SK-N-SH (cell line): Measurements from ENCODE around the gene TMEM52B. TPM values are rescaled to one million over a fixed set of nuclear protein-coding genes. Genes with fewer than 3 reads are reported as not detected.

Experiments
- CTCF ChIA-PET: fragments of 300-600, 350-600 bp; formaldehyde crosslinking; extraction: SDS; loops from one replicate; lab custom pipeline; 2021; lab: Yijun Ruan, JAX
- POLR2A ChIA-PET: fragments of 350-600 bp; sonication (Branson Sonifier 250); formaldehyde crosslinking; extraction: SDS; loops from one replicate; lab custom pipeline; 2020; ENCODE audit warnings: antibody characterized with exemption, inconsistent platforms; lab: Yijun Ruan, JAX
- DNase-seq: peaks from one replicate; pipeline ENCODE4 v3.0.0; 2012
- H2AFZ ChIP-seq: fragments of 200-600 bp; sonication (generic); 2 replicates; pipeline ENCODE4 v1.8.1; 2016; ENCODE audit warnings: antibody characterized with exemption, mild to moderate bottlenecking, low read depth
- H3F3A ChIP-seq: fragments of 200-600 bp; sonication (generic); replicated peaks from 2 replicates; pipeline ENCODE3; 2016; ENCODE audit warnings: antibody characterized with exemption, mild to moderate bottlenecking; ENCODE audit not compliant: insufficient read depth
- H3K27ac ChIP-seq, 2 experiments: fragments of 200-500 bp in 1 of 2; fragments of 200-600 bp in 1 of 2; sonication (Bioruptor generic) in 1 of 2; sonication (generic), shearing (Covaris generic) in 1 of 2; 2 replicates each; pipeline versions ENCODE4 v1.5.1 to v1.6.1; 2014 to 2016; ENCODE audit warnings: low read depth in 2 of 2, inconsistent platforms in 1 of 2, low read length in 1 of 2, mild to moderate bottlenecking in 1 of 2, mixed read lengths in 1 of 2
- H3K27me3 ChIP-seq: fragments of 200-600 bp; sonication (generic), shearing (Covaris generic); 2 replicates; pipeline ENCODE4 v1.6.1; 2016; ENCODE audit warnings: mixed run types; ENCODE audit not compliant: insufficient read depth
- H3K36me3 ChIP-seq, 2 experiments: fragments of 200-500 bp in 1 of 2; fragments of 200-600 bp in 1 of 2; sonication (Bioruptor generic) in 1 of 2; sonication (generic) in 1 of 2; replicated peaks in 1 of 2; 2 replicates each; pipeline versions ENCODE3 to v1.5.1; 2014 to 2016; ENCODE audit warnings: low read length in 1 of 2, mild to moderate bottlenecking in 1 of 2; ENCODE audit not compliant: insufficient read depth in 2 of 2, control insufficient read depth in 1 of 2
- H3K4me1 ChIP-seq, 2 experiments: fragments of 200-500 bp in 1 of 2; fragments of 200-600 bp in 1 of 2; sonication (Bioruptor generic) in 1 of 2; sonication (generic), shearing (Covaris generic) in 1 of 2; 2 replicates each; pipeline versions ENCODE4 v1.5.1 to v1.6.1; 2014 to 2016; ENCODE audit warnings: low read depth in 1 of 2, low read length in 1 of 2, mixed run types in 1 of 2; ENCODE audit not compliant: insufficient read depth in 2 of 2, control insufficient read depth in 1 of 2
- H3K4me2 ChIP-seq: fragments of 200-600 bp; sonication (generic), shearing (Covaris generic); 2 replicates; pipeline ENCODE4 v1.6.1; 2017; ENCODE audit warnings: mixed run types
- H3K4me3 ChIP-seq, 2 experiments: fragments of 200-500 bp in 1 of 2; fragments of 200-600 bp in 1 of 2; sonication (Bioruptor generic) in 1 of 2; sonication (generic), shearing (Covaris generic) in 1 of 2; 2 replicates each; pipeline versions ENCODE4 v1.5.1 to v1.8.1; 2014 to 2016; ENCODE audit warnings: low read depth in 2 of 2, inconsistent platforms in 1 of 2, low read length in 1 of 2, mild to moderate bottlenecking in 1 of 2, mixed read lengths in 1 of 2, moderate library complexity in 1 of 2
- H3K79me2 ChIP-seq: fragments of 200-600 bp; sonication (generic); 2 replicates; pipeline ENCODE4 v1.8.1; 2017; ENCODE audit warnings: mild to moderate bottlenecking; ENCODE audit not compliant: insufficient read depth
- H3K9ac ChIP-seq: fragments of 200-600 bp; sonication (generic); 2 replicates; pipeline ENCODE4 v1.6.1; 2017; ENCODE audit warnings: mixed run types
- H3K9me2 ChIP-seq: fragments of 200-600 bp; sonication (generic); 2 replicates; pipeline ENCODE4 v1.6.1; 2017; ENCODE audit warnings: mixed run types
- H3K9me3 ChIP-seq: fragments of 200-600 bp; sonication (generic); 2 replicates; pipeline ENCODE4 v1.6.1; 2017; ENCODE audit warnings: mixed run types, mild to moderate bottlenecking, moderate library complexity
- H4K20me1 ChIP-seq: fragments of 200-600 bp; sonication (generic); 2 replicates; pipeline ENCODE4 v1.6.1; 2017; ENCODE audit warnings: mild to moderate bottlenecking, mixed run types; ENCODE audit not compliant: insufficient read depth
- FOSL2 ChIP-seq: IDR thresholded peaks from 2 replicates; pipeline ENCODE4 v1.4.0; 2012; ENCODE audit warnings: low read depth, mild to moderate bottlenecking, moderate library complexity, borderline replicate concordance
- MAX ChIP-seq: IDR thresholded peaks from 2 replicates; pipeline ENCODE4 v1.4.0; 2012; ENCODE audit warnings: low read depth
- MXI1 ChIP-seq: IDR thresholded peaks from 2 replicates; pipeline ENCODE4 v1.6.1; 2012; ENCODE audit warnings: mild to moderate bottlenecking, low read depth, low read length, improper control_type of control experiment
- POLR2AphosphoS5 ChIP-seq: IDR thresholded peaks from 2 replicates; pipeline ENCODE4 v1.6.1; 2012; ENCODE audit warnings: low read depth, low read length
- RCOR1 ChIP-seq: fragments of 150-350 bp; IDR thresholded peaks from 2 replicates; pipeline ENCODE4 v1.6.1; 2017; ENCODE audit warnings: antibody characterized with exemption, low read length
- RFX5 ChIP-seq: IDR thresholded peaks from 2 replicates; pipeline ENCODE4 v1.6.1; 2012; ENCODE audit warnings: mild to moderate bottlenecking, improper control_type of control experiment, low read length
- RXRA ChIP-seq: IDR thresholded peaks from 2 replicates; pipeline ENCODE4 v1.4.0; 2012; ENCODE audit warnings: low read depth, mild to moderate bottlenecking, borderline replicate concordance
- SIN3A ChIP-seq: IDR thresholded peaks from 2 replicates; pipeline ENCODE4 v1.6.1; 2012; ENCODE audit warnings: low read depth, mild to moderate bottlenecking, low read length, moderate library complexity, borderline replicate concordance
- USF2 ChIP-seq: fragments of 150-350 bp; IDR thresholded peaks from 2 replicates; pipeline ENCODE4 v1.6.1; 2017; ENCODE audit warnings: antibody characterized with exemption, low read length, low read depth, borderline replicate concordance
- WGBS: methylation state at CpG from one replicate; pipeline ENCODE4 v1.1.6; 2017; ENCODE audit warnings: low lambda C conversion rate; 5-methylcytosine and 5-hydroxymethylcytosine counted together
- polyA plus RNA-seq, 3 experiments: library from polyadenylated mRNA; depleted of rRNA; stranded (reverse); fragments of >200 nt; gene quantifications; 2 replicates each; pipeline ENCODE4 v1.2.3, GENCODE V29; 2012

TMEM52B gene
- polyA plus RNA-seq, 1 of the 3 experiments (the other 2 are of a cell fraction): not detected

- no peak for TF ChIP-seq RXRA
- TF ChIP-seq FOSL2: no peak
- TF ChIP-seq POLR2AphosphoS5: no peak
Observed at GRCh38 chr12:10160617-10161385, 18.0 kb upstream of the TMEM52B start (continued).

GRCh38 chr12:10163084-10163483, 15.7 kb upstream of the TMEM52B start:
- 3% methylated on average over 3 of the region's 3 CpGs for WGBS
- no peak overlapping the region for H2AFZ ChIP-seq
- no peaks in the 10 kb centered on the region for H3K4me1 ChIP-seq
- H3K9me3 ChIP-seq: no peaks in the 10 kb centered on the region
- H3K36me3 ChIP-seq: no peaks in the 10 kb centered on the region
- H3K4me2 ChIP-seq: no peak overlapping the region
- H3K9me2 ChIP-seq: no peaks in the 10 kb centered on the region
- H3K27me3 ChIP-seq: peaks cover 12% of the 10 kb centered on the region; the same call in 1 of the 2 replicates
- no peaks in the 10 kb centered on the region for H3K79me2 ChIP-seq
- ChIA-PET POLR2A (no interaction called here), CTCF (interaction anchor here (2.8 kb wide), 1 partner anchor 10 kb away, joined by 10 read pairs; no protein-coding TSS in a partner anchor)
- H4K20me1 ChIP-seq: no peaks in the 10 kb centered on the region
- no peak overlapping the region for H3K27ac ChIP-seq
- H3K9ac ChIP-seq: no peak overlapping the region
- H3K4me3 ChIP-seq: no peak overlapping the region
- no peak for DNase-seq
- TF ChIP-seq MAX (no peak), RCOR1 (no peak), RFX5 (no peak), FOSL2 (no peak)
- no peaks in the 10 kb centered on the region for H3F3A ChIP-seq

GRCh38 chr12:10165421-10165820, 13.4 kb upstream of the TMEM52B start:
- ChIA-PET POLR2A (no interaction called here), CTCF (no interaction called here)
- Histone ChIP-seq H3K9ac (no peak overlapping the region), H2AFZ (no peak overlapping the region), H4K20me1 (no peaks in the 10 kb centered on the region), H3K9me2 (no peaks in the 10 kb centered on the region), H3K36me3 (no peaks in the 10 kb centered on the region), H3K27me3 (peaks cover 15% of the 10 kb centered on the region; the same call in 1 of the 2 replicates), H3K4me3 (no peak overlapping the region), H3K79me2 (no peaks in the 10 kb centered on the region), H3K4me1 (no peaks in the 10 kb centered on the region), H3K9me3 (no peaks in the 10 kb centered on the region), H3K4me2 (no peak overlapping the region), H3F3A (no peaks in the 10 kb centered on the region), H3K27ac (no peak overlapping the region)
- WGBS: 0% methylated on average over 1 of the region's 1 CpG
- TF ChIP-seq MXI1: no peak
- no peak for DNase-seq

- ChIA-PET POLR2A (no interaction called here), CTCF (no interaction called here)
Observed at GRCh38 chr12:10167599-10167998, 11.2 kb upstream of the TMEM52B start.

More at GRCh38 chr12:10167599-10167998, 11.2 kb upstream of the TMEM52B start:
- no peak overlapping the region for H3K4me2 ChIP-seq
- no peaks in the 10 kb centered on the region for H3K4me1 ChIP-seq
- H3K79me2 ChIP-seq: no peaks in the 10 kb centered on the region
- no peak overlapping the region for H3K4me3 ChIP-seq
- H3K27ac ChIP-seq: no peak overlapping the region
- no peak for DNase-seq
- H4K20me1 ChIP-seq: no peaks in the 10 kb centered on the region
- H3K36me3 ChIP-seq: no peaks in the 10 kb centered on the region
- H3K9ac ChIP-seq: no peak overlapping the region
- no peak overlapping the region for H2AFZ ChIP-seq
- H3K27me3 ChIP-seq: peaks cover 10% of the 10 kb centered on the region; the same call in 1 of the 2 replicates
- TF ChIP-seq SIN3A (no peak), USF2 (no peak)
- WGBS: 11% methylated on average over 5 of the region's 5 CpGs
- no peaks in the 10 kb centered on the region for H3F3A ChIP-seq
- H3K9me2 ChIP-seq: no peaks in the 10 kb centered on the region
- H3K9me3 ChIP-seq: no peaks in the 10 kb centered on the region
